ENCODE results near the gene DDX51. TPM values are rescaled to one million over a fixed set of nuclear protein-coding genes. Genes with fewer than 3 reads are reported as not detected.

Gene DDX51
- total RNA-seq, 3 donors from 2014 or later (not counting 1 experiment from before 2014, with no cell fraction given) = 39.5 to 55.9 (median 54.2) TPM

GRCh38 chr12:132179431-132180362 is 35.6 kb upstream of the DDX51 start:
- intact Hi-C loops (cut with micrococcal nuclease) = no loop called here
- TF ChIP-seq, protein P1, sequence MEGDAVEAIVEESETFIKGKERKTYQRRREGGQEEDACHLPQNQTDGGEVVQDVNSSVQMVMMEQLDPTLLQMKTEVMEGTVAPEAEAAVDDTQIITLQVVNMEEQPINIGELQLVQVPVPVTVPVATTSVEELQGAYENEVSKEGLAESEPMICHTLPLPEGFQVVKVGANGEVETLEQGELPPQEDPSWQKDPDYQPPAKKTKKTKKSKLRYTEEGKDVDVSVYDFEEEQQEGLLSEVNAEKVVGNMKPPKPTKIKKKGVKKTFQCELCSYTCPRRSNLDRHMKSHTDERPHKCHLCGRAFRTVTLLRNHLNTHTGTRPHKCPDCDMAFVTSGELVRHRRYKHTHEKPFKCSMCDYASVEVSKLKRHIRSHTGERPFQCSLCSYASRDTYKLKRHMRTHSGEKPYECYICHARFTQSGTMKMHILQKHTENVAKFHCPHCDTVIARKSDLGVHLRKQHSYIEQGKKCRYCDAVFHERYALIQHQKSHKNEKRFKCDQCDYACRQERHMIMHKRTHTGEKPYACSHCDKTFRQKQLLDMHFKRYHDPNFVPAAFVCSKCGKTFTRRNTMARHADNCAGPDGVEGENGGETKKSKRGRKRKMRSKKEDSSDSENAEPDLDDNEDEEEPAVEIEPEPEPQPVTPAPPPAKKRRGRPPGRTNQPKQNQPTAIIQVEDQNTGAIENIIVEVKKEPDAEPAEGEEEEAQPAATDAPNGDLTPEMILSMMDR (IDR thresholded peaks at IDR 0.05) = no peak
- no peaks in the 10 kb centered on the region for H3K9me3 ChIP-seq (ENCODE audit: control insufficient read depth, insufficient read depth, low read length)
- no peak overlapping the region for H3K27ac ChIP-seq (ENCODE audit: low read length)
- no peak for ATAC-seq
- 86% methylated on average over 19 of the region's 19 CpGs for WGBS (ENCODE audit: insufficient coverage)
- H3K36me3 ChIP-seq (ENCODE audit: control insufficient read depth, insufficient read depth, low read length) = no peaks in the 10 kb centered on the region
- Mint-ChIP-seq H3K4me3 (no peak overlapping the region), H3K36me3 (no peaks in the 10 kb centered on the region), H3K9me3 (peaks cover 0 to 3% of the 10 kb centered on the region in 2 donors), H3K4me1 (peaks cover 0 to 6% of the 10 kb centered on the region in 2 donors), H3K27me3 (ENCODE audit: low read depth in 2 of 2) (peaks cover 3 to 8% of the 10 kb centered on the region in 2 donors), H3K27ac (no peak overlapping the region)
- no peaks in the 10 kb centered on the region for H3K4me1 ChIP-seq (ENCODE audit: control insufficient read depth, insufficient read depth, low read length)
- no peaks in the 10 kb centered on the region for H3K27me3 ChIP-seq (ENCODE audit: control insufficient read depth, insufficient read depth, low read length)
- no peak for DNase-seq
- H3K4me3 ChIP-seq (ENCODE audit: low read length) = no peak overlapping the region

- H3K27ac ChIP-seq (ENCODE audit: low read length) = no peak overlapping the region
- Mint-ChIP-seq H3K4me1 (peaks cover 0 to 6% of the 10 kb centered on the region in 2 donors), H3K4me3 (no peak overlapping the region)
These were observed 34.8 kb upstream of the DDX51 start for GRCh38 chr12:132178801-132179401.

DNA sequence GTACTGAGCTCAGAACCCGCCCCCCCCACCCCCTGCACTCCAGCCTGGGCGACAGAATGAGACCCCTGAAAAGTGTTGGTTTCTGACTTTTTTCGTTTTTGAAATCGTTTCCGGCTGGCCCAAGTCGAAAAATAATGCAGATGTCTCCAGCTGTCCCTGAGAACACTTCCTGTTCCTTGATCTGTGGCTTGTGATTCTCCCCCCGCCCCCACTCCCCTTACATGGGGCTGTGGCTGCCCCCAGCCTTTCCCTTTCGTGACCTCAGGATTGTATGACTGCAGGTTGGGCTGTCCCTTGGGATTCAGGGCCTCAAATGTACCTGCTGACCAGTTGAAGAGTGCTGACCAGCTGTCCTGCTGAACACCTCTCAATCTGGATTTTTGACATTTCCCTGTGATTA is 34.2 kb upstream of the DDX51 start:
- Histone ChIP-seq H3K27me3 (ENCODE audit: control insufficient read depth, insufficient read depth, low read length) (no peaks in the 10 kb centered on the region), H3K4me1 (ENCODE audit: control insufficient read depth, insufficient read depth, low read length) (no peaks in the 10 kb centered on the region), H3K4me3 (ENCODE audit: low read length) (no peak overlapping the region), H3K27ac (ENCODE audit: low read length) (no peak overlapping the region), H3K36me3 (ENCODE audit: control insufficient read depth, insufficient read depth, low read length) (no peaks in the 10 kb centered on the region), H3K9me3 (ENCODE audit: control insufficient read depth, insufficient read depth, low read length) (no peaks in the 10 kb centered on the region)
- H3K36me3 Mint-ChIP-seq = no peaks in the 10 kb centered on the region
- no peaks in the 10 kb centered on the region for H3K9me3 Mint-ChIP-seq
- DNase-seq (peak in 1 of 2 donors; percentile 26), ATAC-seq (no peak)
- TF ChIP-seq, protein P1 (IDR thresholded peaks at IDR 0.05) = no peak
- no peak overlapping the region for H3K27ac Mint-ChIP-seq
- H3K27me3 Mint-ChIP-seq (ENCODE audit: low read depth in 2 of 2) = peaks cover 3 to 7% of the 10 kb centered on the region in 2 donors
- intact Hi-C loops (cut with micrococcal nuclease) = no loop called here
- 6% methylated on average over 8 of the region's 8 CpGs for WGBS (ENCODE audit: insufficient coverage)
- H3K4me1 Mint-ChIP-seq = peaks cover 0 to 6% of the 10 kb centered on the region in 2 donors
- no peak overlapping the region for H3K4me3 Mint-ChIP-seq

More at GRCh38 chr12:132178801-132179401, 34.8 kb upstream of the DDX51 start:
- intact Hi-C loops (cut with micrococcal nuclease) = no loop called here
- Histone ChIP-seq H3K27me3 (ENCODE audit: control insufficient read depth, insufficient read depth, low read length) (no peaks in the 10 kb centered on the region), H3K9me3 (ENCODE audit: control insufficient read depth, insufficient read depth, low read length) (no peaks in the 10 kb centered on the region), H3K36me3 (ENCODE audit: control insufficient read depth, insufficient read depth, low read length) (no peaks in the 10 kb centered on the region), H3K4me3 (ENCODE audit: low read length) (no peak overlapping the region), H3K4me1 (ENCODE audit: control insufficient read depth, insufficient read depth, low read length) (no peaks in the 10 kb centered on the region)
- TF ChIP-seq, protein P1 (IDR thresholded peaks at IDR 0.05) = no peak
- WGBS (ENCODE audit: insufficient coverage) = 70% methylated on average over 39 of the region's 39 CpGs
- ATAC-seq (peak in 1 of 3 donors; percentile 22), DNase-seq (peak in 1 of 2 donors; percentile 74)
- Mint-ChIP-seq H3K27ac (no peak overlapping the region), H3K27me3 (ENCODE audit: low read depth in 2 of 2) (peaks cover 3 to 8% of the 10 kb centered on the region in 2 donors), H3K36me3 (no peaks in the 10 kb centered on the region), H3K9me3 (no peaks in the 10 kb centered on the region)
